Activated CD4-positive, alpha-beta T cell treated with anti-CD3 and anti-CD28 coated beads for 24 hours (primary cell): ENCODE data around the gene ZNF664.

Experiments used
- DNase-seq, 2 donors: peaks; one replicate each; pipeline ENCODE4 v3.0.0-alpha.2; 2020; ENCODE audit warnings: low read depth in 2 of 2

The ZNF664 gene

GRCh38 chr12:123972457-123973401 lies at the start of gene ZNF664, which contains the start of gene CCDC92:
ZNF664 (plus strand) TSS chr12:123973215; CDS start chr12:124012145, 38,930 bp downstream.
CCDC92 (minus strand) TSS chr12:123972831; CDS start chr12:123944305, 28,526 bp downstream.
- DNase-seq, result peak; percentile 90 to 96

DNA sequence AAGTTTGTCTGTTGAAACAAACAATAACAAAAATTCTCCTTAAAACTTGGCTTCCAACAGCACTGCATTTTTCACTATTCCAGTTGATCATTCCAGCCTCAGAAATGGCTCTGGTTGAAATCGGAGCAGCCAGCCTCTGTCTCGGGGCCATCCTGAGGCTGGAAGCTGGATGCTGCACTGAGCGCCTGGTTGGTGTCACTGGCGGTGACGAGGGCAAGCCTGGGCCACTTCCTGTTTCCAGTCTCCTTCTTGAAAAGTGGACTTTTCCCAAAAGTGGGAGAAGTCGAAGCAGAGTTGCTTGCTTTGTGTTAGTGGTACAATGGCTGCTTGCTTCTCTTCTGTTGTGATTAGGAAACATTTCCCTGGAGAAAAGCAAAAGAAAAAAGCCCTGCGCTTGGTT lies 49.1 kb upstream of the ZNF664 start:
- no peak for DNase-seq

- DNase-seq, result no peak
These were observed 48.5 kb upstream of the ZNF664 start for GRCh38 chr12:123924539-123924938.

DNA sequence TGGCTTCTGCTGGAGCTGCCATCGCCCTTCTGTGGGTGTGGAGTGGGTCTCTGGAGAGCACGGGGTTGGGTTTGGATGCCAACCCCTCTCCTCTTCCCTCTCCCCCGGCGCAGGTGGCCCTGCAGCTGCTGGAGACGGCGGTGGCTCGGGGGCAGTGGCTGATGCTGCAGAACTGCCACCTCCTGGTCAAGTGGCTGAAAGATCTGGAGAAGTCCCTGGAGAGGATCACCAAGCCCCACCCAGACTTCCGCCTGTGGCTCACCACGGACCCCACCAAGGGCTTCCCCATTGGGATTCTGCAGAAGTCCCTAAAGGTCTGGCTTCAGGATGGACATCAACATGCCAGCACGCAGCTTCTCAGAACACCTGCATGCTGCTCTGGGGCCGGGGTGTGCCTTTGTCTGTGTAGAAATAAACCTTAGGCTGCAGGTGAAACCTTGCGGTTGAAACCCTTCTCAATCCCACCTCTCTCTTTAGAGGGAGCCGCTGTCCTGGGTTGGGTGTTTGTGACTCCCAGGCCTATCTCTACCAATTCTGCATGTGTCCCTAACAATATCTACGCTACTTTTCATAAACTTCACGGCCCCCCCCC lies 44.6 kb upstream of the ZNF664 start:
- DNase-seq, result no peak

- DNase-seq, result no peak
These were observed 44.1 kb upstream of the ZNF664 start for GRCh38 chr12:123928897-123929296.

DNA sequence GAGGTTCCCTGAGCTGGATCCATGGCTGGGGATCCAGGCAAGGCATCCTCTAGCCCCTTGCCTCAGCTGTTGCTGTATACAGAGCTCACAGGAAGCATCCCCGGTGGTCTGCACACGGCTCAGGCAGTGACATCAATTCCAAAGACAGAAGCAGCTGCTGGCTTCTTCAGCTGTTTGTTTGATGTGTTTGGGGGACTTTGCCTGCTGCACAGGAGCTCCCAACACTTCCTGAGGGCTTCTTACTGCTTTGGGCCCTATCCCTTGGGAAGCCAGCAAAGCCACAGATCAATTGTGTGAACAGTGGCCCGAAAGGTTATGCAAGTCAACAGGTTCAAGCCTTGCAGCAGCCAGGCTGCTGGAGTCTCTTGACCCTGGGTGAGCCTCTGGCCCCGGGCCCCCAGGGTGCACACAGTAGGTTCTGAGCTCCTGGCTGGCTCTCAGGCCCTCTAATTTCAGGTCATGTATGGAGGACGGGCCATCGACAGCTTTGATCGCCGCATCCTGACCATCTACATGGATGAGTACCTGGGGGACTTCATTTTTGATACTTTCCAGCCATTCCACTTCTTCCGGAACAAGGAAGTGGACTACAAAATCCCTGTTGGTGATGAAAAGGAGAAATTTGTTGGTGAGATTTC lies 43.0 kb upstream of the ZNF664 start:
- DNase-seq, result no peak

DNA sequence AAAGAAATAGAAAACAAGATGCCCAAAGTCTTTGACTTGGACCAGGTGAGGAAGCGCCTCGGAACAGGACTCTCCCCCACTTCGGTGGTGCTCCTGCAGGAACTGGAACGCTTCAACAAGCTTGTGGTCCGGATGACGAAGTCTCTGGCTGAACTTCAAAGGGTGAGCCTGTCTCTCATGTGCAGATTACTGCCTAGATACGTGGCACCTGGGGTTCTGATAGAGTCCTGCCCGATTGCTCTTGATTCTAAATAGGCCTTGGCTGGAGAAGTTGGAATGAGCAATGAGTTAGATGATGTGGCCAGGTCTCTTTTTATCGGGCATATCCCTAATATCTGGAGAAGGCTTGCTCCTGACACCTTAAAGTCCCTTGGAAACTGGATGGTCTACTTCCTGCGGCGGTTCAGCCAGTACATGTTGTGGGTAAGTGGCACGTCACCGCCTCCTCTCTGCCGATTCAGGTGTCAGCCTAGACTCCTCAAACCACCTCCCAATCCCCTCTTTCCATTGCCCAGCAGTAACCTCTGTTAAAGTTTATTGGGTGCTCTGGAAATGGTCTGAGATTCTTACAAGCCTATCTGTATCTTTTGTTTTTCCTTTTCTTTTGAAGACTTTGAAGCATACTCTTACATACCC lies 41.2 kb upstream of the ZNF664 start:
- peak in 1 of 2 donors; percentile 8 for DNase-seq

GRCh38 chr12:123933214-123933613 lies 39.8 kb upstream of the ZNF664 start:
- DNase-seq, result no peak

GRCh38 chr12:123934016-123934620 lies 38.9 kb upstream of the ZNF664 start:
- DNase-seq, result no peak

DNA sequence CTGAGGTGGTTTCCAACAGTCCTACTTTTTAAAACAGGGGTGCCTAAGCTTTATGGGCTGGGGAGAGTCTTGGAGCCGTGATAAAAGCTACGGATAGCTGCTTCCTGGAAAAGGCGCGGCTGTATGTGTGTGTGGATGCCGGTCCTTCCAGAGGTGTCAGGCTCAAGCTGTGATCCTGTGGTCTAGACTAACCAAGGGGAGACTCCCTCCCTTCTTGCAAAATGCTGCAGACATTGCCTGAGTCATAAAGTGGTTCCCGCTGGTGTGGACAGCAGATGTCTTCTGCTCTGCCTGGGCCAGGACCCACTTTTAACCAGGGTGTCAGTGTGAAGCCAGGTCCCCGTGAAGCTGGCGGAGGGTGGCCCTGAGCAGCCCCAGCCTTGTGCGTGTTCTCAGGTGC lies 38.2 kb upstream of the ZNF664 start:
- no peak for DNase-seq

GRCh38 chr12:123935956-123936355 lies 37.1 kb upstream of the ZNF664 start:
- DNase-seq, result no peak

GRCh38 chr12:123936471-123936870 lies 36.5 kb upstream of the ZNF664 start:
- no peak for DNase-seq

GRCh38 chr12:123936956-123937706 lies 35.9 kb upstream of the ZNF664 start:
- DNase-seq, result no peak

DNA sequence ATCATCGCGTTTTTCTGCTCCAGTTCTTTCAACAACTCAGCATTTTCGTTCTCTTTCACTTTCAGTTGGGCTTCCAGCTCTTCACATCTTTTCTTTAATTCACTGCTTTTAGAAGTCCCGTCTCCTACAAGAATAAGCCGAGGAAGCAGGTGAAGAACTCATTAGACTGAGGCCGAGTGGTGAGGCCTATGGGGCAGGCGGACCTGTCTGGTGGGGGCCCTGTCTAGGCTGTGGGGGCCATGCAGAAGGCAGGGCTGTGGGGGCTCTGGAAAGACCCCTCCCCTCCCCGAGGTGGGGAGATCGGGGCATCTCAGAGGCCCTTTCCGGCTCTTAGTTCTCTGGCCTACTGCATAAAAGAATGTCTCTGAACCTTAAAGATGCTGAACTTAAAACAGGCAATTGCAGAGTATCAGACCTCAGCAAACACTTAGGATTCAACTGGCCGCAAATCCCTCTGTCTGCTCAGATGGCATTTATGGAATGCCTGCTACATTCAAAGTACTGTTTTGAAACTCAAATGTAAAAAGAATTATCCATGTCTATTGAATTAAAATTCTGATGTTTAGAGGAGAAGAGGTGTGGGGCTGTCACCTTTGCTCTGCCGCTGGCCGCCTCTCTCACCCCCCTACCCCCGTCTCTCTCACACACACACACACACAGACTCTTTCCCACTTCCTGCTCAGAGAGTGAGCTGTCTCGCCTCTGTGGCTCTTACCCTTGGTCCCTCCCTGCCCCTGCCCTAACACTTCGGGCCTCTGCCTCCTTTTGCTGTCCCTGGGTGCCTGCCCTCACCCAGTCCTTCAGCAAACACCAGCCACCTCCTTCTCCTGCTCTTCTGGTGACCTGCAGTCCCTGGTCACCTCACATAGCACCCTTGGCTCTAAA lies 35.1 kb upstream of the ZNF664 start:
- DNase-seq, result peak; percentile 22 to 31

DNA sequence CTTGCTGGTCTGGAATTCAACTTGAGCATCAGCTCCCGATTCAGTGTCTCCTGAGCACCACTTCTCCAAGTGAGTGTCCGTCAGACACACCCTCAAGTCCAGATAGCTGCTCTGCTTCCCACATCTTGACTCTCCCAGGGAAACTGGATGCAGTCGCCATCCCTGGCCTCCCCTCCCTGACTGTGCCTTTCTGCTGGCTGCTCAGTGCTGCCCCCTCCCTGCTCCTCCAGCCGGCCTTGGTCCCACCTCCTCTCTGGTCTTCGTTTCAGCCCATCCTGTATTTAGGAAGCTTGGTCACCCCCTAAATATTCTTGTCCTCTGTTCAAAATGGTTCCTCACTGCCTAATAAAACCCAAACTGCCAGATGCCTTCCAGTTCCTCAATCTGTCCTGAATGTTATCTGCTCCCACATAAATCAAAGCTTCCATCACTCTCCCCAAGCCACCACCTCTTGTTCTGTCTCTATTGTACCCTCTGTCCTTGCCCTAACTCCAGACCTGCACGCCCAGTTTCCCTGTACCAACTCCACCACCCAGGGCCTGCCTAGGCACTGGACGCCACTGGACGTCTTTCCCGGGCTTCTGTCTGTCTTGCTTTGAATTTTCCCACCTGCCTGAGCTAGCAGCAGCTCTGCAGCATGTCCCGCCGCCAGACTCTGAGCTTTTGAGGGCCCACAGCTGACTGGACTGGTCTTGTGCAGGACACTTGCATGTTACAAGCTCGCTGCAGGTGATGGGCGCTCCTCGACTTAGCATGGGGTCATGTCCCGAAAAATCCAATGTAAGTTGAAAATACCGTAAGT lies 34.1 kb upstream of the ZNF664 start:
- DNase-seq, result no peak

- no peak for DNase-seq
These were observed 33.0 kb upstream of the ZNF664 start for GRCh38 chr12:123939716-123940626.

DNA sequence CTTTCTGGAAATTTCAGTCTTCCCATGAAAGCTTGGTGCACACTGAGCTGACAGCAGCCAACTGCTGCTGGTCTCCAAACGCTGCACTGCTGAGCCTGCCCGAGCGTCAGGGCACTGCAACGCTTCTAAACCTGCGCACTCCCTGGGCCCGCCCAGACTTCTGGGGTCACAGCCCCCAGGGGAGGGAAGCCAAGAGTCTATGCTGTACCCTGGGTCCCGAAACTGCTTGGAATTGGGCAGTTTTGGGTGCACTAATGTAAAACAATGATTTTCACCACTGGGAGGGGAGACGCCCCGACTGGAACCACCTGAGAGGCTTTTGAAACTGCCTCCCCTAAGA lies 32.4 kb upstream of the ZNF664 start:
- no peak for DNase-seq

GRCh38 chr12:123941000-123941399 lies 32.0 kb upstream of the ZNF664 start:
- no peak for DNase-seq
